ENCODE results near the gene GRIN2C.

Gene GRIN2C

DNA sequence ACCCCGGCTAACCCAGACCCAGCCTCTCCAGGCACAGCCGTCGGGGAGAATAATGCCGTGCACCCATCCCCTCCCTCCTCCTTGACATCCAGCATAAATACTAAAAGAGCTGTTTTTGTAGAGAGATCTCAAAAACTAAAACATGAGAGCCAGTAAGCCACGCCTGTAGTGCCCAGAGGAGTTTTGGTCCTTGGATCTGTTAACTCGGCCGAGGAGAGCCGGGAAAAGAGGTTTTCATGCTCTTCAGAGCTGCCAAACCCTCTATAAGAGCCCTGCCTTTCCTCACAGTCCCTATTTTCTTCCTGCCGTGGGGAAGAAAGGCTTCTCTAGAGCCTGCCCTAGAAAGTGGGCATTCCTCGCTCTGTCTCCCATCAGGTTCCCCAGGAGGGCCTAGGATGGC lies 53.4 kb downstream of the GRIN2C start:
- H3K27ac ChIP-seq, result no peak overlapping the region
- TF ChIP-seq ZFX (IDR thresholded peaks at IDR 0.05), result no peak
- TF ChIP-seq, protein P1, sequence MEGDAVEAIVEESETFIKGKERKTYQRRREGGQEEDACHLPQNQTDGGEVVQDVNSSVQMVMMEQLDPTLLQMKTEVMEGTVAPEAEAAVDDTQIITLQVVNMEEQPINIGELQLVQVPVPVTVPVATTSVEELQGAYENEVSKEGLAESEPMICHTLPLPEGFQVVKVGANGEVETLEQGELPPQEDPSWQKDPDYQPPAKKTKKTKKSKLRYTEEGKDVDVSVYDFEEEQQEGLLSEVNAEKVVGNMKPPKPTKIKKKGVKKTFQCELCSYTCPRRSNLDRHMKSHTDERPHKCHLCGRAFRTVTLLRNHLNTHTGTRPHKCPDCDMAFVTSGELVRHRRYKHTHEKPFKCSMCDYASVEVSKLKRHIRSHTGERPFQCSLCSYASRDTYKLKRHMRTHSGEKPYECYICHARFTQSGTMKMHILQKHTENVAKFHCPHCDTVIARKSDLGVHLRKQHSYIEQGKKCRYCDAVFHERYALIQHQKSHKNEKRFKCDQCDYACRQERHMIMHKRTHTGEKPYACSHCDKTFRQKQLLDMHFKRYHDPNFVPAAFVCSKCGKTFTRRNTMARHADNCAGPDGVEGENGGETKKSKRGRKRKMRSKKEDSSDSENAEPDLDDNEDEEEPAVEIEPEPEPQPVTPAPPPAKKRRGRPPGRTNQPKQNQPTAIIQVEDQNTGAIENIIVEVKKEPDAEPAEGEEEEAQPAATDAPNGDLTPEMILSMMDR (conservative IDR thresholded peaks at IDR 0.05), result no peak

DNA sequence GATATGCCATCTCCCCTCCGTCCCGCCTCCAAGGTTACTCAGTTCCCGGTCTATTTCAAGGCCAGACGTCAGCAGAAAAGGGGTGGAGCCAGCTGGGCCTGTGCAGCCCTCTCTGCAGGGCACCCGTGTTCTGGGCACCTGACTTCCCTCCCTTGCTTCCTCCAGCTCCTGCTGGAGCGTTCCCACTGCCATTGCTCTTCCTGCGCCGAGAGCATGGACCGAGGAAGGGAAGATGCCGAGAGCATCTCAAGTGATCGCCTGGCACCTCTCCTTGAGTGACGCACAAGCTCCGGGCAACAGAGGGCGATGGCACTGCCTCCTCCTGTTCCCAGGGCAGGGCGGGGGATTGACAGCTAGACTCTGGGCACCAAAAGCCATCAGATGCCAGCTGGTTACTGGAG lies 54.1 kb downstream of the GRIN2C start:
- no peak overlapping the region for H3K27ac ChIP-seq
- TF ChIP-seq, protein P1 (conservative IDR thresholded peaks at IDR 0.05), result no peak
- TF ChIP-seq ZFX (IDR thresholded peaks at IDR 0.05), result no peak

DNA sequence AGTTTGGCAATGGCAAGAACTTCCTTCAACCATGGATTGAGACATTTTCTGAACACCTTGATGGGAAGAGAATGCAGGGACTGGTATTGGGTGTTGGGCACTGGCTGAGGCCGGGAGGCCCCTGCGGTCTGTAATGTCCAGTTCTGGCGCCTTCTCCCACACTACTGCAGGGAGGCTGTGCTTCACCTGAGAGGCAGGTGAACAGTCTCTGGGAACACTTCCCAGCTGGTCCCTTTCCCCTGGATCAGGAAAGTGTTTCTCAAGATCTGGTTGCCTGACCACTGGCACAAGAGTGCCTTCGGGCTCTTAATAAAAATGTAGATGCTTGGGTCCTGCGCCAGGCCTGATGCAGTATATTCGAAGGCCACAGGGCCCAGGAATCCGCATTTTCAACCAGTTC lies 55.0 kb downstream of the GRIN2C start:
- TF ChIP-seq, protein P1 (conservative IDR thresholded peaks at IDR 0.05), result no peak
- TF ChIP-seq ZFX (IDR thresholded peaks at IDR 0.05), result no peak
- no peak overlapping the region for H3K27ac ChIP-seq

DNA sequence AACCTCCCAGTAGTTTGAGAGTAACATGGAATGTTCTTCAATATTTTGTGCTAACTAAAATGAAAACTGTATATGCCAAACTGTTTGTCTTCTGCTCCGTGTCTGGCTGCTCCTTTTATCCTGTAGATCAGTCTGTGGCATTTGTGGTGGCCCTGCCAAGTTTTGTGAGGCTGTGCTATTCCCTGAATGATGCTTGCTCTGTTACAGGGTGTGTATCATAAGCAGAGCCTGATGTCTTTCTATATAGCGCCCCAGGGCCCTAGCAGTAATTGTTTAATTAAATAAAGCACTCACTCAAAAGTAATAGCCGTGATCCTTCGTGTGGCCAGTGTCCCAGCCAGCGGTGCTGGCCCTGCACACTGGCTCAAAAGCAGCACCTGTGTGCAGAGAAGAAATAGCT lies 55.7 kb downstream of the GRIN2C start:
- H3K27ac ChIP-seq, result no peak overlapping the region
- TF ChIP-seq ZFX (IDR thresholded peaks at IDR 0.05), result no peak
- TF ChIP-seq, protein P1 (conservative IDR thresholded peaks at IDR 0.05), result no peak

DNA sequence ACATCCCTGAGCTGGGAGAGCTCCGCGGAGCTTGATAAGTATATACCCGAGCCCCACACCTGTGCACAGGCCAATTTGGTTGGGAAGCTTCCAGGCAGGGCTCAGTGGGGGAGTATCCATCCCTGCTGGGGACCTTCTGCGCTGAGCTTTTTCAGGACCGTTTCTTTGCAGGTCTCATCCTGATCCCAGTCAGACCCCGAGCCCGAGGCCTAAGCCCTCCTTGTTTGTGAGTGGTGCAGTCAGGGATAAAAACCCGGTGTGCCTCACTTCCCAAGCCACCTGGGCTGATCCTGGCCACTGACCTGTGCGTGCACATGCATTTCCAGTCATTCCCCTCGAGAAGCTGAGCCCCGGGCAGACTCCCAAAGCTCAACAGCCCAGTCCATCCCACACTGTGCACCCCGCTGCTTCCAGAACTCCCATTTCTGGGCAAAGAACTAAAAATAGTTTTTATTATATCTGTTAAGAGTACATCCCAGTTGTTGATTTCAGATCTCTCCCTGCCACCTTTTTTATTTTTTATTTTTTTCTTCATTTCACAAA lies 56.2 kb downstream of the GRIN2C start:
- TF ChIP-seq ZFX (IDR thresholded peaks at IDR 0.05), result no peak
- TF ChIP-seq, protein P1 (conservative IDR thresholded peaks at IDR 0.05), result no peak
- H3K27ac ChIP-seq, result no peak overlapping the region

DNA sequence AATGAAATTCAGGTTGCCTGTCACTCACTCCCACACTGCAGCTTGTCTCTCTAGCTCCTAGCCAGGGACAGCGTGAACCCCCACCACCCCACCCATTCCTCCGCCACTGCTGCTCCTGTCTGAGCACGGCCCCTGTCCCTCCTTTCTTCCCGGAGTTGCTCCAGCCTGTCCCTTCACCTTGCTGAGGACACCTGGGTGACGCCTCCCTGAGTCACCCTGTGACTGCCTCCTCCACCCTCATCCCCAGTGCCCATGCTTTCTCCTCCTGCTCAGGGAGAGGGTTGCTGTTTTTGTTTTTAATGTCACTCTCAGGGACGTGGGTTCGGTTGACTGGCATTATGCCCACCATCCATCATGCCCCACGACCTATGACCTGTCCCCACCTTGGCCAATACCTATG lies 57.8 kb downstream of the GRIN2C start:
- TF ChIP-seq, protein P1 (conservative IDR thresholded peaks at IDR 0.05), result no peak
- TF ChIP-seq ZFX (IDR thresholded peaks at IDR 0.05), result no peak
- H3K27ac ChIP-seq, result no peak overlapping the region

DNA sequence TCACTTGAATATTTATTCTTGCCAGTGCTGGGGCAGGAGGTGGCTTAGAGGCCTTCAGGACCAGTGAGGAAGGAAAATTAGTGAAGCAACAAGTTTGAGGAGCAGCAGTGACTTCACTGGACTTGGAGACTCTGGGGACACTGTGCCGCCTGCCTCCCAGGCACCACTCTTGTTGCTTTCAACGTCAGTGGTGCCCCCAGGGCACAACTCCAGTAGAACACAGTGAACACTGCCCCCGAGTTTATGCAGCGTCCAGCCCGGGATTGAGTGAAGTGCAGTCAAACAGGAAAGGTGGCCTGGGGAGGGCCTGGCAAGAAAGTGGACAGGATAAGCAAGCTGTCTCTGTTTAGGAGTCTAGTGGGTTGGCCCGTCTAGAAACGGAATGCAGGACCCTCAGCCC lies 59.2 kb downstream of the GRIN2C start:
- TF ChIP-seq, protein P1 (conservative IDR thresholded peaks at IDR 0.05), result no peak
- no peak for TF ChIP-seq ZFX (IDR thresholded peaks at IDR 0.05)

More for the DNA sequence above, 59.2 kb downstream of the GRIN2C start:
- H3K27ac ChIP-seq, result no peak overlapping the region

Data from C4-2B (cell line).